ENCODE results near the gene PODN.

The PODN gene

DNA sequence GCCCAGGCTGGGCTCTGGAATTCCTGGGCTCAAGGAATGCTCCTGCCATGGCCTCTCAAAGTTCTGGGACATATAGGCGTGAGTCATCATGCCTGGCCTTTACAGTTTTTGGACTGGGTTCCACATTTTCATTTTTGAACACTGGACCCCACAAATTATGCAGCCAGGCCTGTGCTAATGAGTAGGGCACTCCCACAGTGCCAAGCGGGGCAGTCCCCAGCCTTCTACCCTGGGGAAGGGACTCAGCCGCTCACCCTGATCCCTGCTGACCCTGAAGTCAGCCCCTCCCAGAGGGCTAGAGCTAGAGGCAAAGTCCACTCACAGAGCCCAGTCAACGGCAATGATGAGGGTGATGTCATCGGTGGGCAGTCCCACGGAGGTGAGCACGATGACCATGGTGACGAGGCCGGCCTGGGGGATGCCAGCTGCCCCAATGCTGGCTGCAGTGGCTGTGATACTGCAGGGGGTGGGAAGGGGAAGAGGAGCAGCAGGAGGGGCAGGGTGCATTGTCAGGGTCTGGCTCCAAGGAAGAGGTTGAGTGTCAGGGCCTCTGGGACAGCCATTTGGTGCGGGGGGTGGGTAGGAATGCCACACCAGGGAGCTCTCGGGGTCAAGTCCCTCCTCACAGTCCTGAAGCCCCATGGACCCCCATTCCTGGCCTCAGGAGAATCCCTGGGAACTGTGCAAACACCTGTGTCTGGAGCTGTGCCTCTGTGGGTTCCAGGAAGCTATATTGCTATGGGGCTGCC is 27.6 kb downstream of the PODN start:
- DNase-seq (ENCODE audit: low read depth in 2 of 2), result no peak

DNA sequence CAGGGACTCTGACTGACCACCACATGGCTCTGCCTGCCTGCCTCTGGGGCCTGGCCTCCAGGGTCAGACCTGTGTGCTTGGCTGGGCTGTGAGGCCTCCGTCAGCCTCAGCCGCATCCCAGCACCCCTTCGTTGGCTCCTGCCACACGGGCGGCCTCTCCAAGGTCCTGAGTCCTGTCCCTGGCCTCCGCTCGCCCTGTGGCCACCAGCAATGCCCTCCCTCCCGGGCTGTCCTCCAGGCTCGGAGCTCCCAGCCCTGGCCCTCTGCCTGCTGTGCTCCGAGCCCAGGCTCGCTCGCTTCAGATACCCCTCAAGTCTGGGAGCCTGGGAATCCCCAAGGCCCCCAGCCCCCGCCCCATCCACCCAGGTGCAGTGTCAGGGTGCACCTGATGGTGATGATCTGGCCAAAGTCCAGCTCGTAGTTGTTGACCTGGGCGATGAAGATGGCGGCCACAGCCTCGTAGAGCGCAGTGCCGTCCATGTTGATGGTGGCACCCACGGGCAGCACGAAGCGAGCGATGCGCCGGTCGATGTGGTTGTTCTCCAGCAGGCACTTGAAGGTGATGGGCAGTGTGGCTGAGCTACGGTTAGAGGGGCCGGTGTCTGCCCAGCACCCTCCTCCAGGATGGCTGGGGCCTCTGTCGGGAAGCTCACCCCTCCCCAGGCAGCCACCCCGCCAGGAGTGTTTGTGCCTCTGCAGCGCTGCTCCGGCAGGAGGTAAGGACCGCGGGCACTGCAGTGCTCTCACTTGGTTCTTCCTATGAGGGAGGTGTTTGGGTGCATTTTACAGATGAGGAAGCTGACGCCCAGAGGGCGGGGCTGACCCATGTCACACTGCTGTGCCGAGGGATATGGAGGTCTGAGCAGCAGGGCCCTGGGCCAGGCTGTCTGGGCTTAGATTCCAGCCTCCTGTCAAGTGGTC is 28.5 kb downstream of the PODN start:
- no peak for DNase-seq (ENCODE audit: low read depth in 2 of 2)

DNA sequence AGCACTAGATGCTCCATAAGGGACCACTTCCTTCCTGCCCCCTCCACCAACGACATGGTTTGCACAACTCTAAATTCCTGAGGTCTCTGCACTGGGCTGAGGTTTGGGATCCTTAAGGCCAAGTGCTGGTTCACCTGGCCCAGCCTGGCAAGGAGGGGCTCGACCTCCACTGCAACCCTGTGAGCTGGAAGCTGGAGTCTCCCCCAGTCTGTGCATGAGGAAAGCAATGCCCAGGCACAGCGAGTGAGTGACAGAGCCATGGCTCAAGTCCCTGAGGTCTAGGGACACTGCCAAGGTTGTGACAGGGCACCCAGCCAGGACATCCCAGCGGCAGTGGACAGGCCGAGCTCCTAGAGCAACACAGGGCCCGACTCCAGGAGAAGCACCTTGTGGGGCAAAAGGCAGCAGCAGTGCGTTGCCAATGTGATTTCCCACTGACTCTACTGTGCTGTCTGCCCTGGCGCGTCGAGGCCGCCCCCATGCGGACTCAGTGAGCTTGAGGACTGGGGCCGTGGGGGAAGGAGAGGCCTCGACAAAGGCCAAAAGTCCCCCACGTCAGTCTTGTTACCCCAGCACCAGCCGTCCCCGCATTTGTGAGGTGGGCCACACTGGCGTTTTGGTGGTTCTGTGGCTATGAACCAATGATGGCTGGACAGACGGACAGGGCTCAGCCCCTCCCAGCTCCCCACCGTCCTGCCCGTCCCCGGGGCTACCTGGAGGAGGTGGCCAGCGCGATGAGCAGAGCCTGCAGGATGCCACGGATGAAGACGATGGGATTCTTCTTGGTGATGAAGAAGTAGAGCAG is 30.0 kb downstream of the PODN start:
- DNase-seq (ENCODE audit: low read depth in 2 of 2), result no peak

DNA sequence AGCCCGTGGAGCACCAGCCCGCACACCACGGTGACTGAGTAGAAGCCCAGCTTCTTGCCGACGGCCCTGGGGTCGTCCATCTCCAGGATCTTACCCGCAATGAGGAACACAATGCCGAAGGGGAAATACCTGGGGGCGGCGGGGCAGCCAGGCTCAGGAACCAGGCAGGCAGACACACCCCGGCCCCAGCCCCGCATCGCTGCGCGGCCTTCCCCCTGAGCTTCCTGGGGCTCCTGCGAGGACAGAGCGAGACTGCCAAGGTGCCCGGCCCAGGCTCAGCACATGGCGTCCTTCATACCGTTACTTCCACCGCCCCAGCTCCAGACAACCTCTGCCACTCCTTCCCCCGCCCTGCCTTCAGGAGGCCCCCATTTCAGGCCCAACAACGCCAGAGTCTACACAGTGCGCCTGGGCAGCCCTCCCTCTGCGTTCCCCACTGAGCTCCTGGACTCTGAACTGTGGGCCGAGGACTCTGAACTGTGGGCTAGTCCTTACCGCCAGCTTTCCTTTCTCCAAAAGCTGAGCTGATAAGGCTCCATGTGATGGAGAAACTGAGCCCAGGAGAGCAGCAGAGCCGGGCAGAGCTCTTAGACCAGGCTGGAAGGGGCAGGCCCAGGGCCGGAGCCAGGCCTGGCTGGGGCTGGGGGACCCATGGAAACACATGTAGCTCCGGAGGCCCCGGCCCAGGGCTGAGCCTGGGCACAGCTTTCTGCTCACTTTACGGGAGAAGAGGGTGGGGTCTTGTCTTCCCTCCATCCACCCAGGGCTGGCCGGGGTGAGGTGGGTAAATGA is 30.8 kb downstream of the PODN start:
- DNase-seq (ENCODE audit: low read depth in 2 of 2), result no peak

DNA sequence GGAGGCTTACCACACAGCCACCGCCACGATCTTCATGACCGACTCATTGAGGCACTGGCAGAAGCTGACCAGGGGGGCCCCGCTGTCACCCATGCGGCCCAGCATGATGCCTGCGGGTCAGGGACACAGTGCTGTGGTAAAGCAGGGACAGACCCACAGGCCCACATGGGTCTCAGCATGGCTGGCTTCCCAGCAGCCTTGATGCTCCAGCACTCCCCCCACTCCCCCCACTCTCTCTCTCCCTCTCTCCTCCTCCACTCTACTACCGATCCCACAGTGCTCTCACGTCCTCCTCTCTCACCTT is 31.4 kb downstream of the PODN start:
- no peak for DNase-seq (ENCODE audit: low read depth in 2 of 2)

DNA sequence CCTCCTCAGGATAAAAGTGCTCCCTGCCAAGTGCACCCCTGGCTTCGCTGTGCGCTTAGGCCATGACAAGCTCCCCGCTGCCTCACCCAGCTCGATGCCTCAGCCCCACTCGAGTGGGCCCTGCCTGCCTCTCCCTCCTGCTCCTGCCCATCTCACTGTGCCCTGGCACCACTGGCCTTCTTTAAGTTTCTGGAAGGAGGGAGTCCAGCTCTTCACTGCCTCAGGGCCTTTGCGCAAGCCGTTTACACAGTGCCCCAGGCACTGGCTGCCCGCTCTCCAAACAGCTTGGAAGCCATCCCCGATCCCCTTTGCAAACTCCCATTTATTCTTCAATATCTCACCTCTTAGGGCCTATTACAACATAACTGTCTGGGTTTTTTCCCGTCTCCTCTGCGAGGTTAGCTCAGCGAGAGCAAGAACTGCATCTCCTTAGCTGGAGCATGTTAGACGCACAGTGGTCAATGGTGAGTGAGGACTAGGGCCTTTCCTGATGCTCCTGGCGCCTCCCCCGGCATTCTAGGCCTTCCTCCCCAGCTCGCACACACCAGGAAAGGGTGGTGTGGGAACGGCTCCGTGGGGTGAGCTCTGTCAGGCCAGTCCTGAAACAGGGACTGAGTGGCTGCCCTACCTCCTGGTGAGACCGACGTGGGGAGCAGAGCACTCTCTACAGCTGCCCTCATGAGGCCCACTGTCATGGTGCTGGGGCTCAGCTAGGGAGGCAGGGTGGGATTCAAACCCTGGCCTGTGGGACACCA is 31.9 kb downstream of the PODN start:
- no peak for DNase-seq (ENCODE audit: low read depth in 2 of 2)

DNA sequence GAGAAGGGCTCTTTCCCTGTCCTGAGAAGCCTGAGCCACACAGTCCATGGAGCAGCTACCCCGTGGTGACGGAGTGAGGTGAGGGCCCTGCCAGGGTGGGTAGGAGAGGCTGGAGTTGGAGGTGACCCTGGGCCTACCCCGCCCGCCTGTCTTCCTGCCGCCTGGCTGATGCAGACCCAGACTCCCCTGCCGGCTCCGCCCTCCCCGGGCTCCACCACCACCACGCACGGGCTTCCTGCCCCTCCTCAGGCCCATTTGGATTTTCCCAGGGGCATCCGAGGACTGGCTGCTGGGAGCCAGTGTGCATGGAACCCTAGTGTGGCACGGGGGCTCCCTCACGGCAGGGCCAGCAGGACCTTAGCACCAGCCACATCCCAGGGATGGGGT is 32.5 kb downstream of the PODN start:
- no peak for DNase-seq (ENCODE audit: low read depth in 2 of 2)

DNA sequence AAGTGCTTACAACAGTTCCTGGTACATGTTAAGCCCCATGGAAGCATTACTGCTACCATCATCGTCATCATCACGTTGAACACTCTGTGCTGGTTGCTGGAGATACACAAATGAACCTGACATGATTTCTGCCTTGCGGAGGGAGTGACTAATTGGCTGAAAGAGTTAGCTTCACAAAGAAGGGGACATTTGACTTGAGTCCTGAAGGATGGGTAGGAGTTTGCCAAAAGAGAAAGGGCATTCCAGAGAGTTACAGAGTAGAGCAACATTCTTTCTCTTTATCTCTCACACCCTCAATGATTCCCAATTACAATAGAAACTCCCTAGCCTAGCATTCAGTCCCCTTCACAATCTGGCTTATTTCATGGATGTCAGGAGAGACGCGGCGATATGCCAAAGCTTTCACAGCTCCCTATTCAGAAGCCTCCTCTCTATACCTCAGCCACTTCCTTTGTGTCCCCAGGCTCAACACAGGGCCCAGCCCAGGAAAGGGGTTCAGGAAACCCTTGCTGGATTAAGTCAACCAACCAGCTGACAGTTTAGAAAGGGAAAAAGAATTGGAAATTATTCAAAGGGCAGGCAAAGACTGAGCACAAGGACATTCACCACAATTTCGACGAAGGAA is 42.4 kb downstream of the PODN start:
- no peak for DNase-seq (ENCODE audit: low read depth in 2 of 2)

DNA sequence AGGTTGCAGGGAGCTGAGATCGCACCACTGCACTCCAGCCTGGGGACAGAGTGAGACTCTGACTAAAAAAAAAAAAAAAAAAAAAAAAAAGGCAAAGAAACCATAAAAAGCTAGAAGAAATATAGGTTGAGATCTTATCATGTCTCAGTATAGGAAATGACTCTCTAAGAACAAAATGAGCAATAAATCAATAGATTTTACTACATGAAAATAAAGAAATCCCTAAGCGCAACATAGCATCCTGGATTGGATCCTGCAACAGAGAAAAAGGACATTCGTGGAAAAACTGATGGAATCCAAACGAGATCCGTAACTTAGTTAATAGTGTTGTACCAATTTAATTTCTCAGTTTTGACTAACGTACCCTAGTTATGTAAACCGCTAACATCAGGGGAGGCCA is 45.1 kb downstream of the PODN start:
- no peak for DNase-seq (ENCODE audit: low read depth in 2 of 2)

DNA sequence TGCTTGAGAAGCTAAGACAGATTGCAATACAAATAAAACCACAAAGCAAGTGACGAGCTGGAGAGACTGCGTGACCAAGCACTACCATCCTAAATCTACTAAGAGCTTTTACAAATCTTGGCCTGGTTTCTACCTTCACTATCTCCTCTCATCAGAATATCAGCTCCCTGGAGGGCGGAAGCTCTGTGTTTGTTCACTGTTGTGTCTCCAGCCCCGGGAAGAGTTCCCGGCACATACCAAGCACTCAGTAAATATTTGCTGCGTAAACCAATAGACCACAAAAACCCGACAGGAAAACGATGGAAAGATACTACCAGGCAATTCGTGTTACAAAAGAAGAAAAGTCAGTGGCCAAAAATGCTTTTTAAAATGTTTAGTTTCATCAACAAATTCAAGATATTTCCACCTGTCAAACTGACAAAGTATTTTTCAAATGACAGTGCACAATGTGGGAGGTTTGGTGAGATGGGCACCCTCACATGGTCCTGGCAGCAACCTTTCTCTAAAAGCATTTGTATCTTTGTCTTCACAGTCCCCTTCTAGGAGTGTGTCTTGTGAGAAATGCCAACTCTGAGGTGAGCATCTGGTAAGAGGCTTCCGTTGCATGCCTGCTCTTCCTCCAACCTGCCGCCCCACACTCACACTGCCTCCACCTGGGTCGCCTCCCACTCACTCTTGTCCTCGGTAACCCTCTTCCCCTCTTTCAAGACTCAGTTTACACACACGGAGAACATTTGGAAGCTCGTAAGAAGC is 45.7 kb downstream of the PODN start:
- no peak for DNase-seq (ENCODE audit: low read depth in 2 of 2)

DNA sequence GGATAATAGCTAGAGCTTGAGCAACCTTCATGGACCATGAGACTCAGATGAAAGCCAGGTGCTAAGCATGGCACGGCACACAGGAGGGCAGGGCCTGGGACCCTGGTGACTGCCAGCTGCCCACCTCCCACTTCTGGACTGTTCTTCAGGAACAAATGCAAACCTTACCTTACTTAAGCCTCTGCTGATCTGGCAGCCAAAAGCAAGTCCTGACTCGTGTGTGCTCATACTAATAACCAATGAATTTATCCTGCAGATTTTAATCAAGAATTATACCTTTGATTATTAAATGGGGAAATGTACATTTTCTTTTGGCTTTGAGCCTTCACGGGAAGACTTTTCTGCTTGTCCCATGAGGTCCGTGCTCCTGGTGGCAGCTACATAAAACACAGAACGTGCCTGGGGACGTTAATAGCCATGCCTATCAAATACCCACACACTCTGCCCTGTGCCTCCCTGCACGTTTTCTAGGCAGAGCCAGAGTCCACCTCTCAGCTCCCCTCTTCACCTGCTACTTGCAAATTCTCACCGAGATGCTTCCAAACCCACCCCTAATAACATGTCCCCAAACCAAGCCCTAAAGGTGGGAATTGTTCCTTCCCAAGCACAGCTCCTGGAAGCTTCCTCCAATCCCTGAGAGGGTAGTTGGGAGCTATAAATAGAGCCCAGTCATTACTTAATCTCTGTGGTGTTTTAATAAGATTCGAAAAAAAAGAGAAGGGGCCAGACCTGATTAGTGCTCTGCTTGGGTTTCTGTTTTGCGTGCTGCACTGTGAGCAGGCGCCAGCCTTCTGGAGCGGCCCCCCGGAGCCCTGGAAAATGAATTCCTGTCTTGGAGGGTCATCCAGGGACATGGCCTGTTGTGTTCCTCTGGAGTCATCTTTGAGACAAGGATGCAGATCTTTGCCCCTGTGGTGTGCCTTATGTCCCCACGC is 46.9 kb downstream of the PODN start:
- DNase-seq (ENCODE audit: low read depth in 2 of 2), result no peak

DNA sequence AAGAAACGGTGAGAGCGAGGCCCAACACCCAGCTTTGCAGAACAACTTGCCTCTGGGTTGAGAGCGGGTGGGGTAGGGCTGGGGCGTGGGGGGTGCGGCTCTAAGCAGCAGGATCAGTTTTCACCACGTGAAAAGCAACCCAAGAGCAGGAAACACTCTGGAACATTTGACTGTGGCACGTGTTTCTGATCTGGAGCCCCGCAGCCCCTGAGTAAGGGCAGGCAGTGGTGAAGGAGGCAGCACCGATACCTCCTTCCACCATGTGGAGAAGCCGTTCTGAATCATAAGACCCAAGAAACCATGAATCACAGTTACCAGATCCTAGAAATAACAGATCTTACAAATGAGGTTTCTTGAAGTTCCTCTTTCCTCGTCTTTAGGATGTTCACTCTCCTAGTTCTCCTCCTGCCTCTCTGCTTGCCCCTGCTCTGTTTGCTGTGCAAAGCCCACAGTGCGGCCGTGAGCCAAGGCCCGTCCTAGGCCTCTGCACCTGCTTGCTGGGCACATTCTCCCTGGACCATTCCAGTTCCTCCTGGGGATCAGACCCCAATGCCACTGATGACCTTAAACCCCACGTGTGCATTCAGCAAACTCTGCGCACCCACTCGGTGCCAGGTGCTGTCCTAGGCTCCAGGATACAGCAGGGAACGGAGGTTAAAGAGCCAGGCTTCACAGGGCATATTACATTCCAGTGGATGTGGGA is 48.5 kb downstream of the PODN start:
- DNase-seq (ENCODE audit: low read depth in 2 of 2), result peak; percentile 10 to 45

DNA sequence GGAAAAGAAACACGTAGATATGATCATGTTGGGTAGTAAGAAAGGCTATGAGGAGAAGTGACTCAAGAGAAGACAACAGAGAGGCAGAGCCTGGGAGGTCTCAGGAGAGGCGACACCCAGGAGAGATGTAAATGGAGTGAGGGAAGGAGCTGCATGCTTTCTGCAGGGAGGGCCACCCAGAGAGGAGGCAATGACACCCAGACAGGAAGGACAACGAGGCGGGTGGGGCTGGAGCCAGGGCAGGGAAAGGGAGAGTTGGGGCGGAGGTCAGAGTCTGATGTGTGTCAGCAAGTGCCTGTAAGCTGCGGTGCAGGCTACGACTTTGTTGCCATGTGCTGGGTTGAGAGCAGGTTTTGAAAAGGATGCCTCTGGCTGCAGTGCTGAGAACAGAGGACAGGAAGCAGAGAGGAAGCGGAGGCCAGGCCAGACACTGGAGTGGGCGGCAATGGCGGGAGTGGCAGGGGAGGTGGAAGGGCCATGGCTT is 49.1 kb downstream of the PODN start:
- DNase-seq (ENCODE audit: low read depth in 2 of 2), result no peak

DNA sequence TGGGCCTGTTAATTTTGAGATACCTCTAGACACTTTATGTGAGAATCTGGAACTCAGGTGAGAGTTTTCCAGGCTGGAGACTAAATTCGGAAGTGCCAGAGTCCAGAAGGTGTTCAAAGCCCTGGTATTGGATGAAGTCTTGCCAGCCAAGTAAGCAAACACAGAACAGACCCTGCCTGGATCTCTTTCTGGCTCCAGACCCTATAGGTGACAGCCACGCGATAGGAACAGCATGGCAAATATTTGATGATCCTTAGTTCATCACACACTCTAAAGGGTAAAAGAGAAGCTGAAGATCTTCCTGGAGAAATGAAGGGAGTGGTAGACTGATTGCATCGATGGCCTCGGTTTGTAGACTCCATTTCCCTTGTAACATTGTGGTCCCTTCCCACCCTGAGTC is 49.7 kb downstream of the PODN start:
- DNase-seq (ENCODE audit: low read depth in 2 of 2), result no peak

DNA sequence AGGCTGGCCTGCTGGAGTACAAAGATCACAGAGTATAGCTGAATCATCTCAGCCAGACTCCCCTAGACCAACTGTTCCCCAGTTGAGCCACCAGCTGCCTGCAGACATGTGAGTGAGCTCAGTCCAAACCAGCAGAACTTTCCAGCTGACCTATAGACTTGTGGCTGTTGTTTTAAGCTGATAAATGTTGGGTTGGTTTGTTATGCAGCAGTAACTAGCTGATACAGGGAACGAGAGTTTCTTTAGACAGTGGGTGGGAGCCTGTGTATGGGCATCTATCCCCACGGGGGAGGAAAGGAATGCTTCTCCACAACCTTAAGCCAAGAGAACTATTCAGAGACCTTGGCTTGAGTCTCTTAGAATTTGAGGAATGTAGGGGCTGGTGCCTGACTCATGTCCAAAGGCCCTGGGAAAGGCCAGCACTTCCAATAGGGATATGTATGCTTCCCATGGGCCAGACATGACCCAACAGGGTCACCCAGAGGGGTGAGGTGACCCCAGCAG is 50.3 kb downstream of the PODN start:
- no peak for DNase-seq (ENCODE audit: low read depth in 2 of 2)

DNA sequence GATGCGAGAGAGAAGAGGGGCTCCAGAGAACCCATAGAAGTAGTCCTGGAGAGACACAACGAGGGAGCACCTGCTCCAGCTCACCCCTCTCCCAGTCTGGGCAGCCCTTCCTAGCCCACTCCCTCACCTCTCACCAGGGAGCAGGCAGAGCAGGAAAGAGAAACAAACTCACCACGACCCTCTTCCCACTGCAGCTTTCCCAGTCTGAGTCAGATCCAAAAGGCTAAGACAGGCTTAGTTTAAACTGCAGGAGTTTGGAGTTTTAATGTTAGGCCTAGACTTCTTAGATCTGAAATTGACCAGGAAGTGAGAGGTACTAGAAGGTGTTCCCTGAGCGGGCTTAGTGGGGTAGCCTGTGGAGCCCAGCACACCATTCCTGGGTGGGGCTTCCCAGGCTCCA is 50.8 kb downstream of the PODN start:
- no peak for DNase-seq (ENCODE audit: low read depth in 2 of 2)

DNA sequence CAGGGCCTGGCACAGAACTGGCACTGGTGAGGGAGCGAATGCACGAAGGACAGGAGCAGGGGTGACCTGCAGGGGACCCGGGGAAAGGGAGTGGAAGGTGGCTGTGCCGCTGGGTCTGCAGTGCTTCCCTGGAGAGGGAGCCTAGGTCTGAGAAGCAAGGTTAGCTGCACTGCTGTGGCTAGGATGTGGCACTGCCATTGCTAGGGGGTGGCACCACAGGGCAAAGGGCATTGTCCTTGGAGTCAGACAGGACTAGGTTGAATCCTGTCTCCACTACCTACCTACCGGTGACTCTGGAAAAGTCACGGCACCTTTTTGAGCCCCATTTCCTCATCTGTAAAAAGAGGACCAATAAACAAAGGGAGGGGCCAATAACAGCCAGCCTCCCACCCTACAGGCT is 52.1 kb downstream of the PODN start:
- DNase-seq (ENCODE audit: low read depth in 2 of 2), result no peak

Measured in stimulated activated CD8-positive, alpha-beta memory T cell treated with anti-CD3 and anti-CD28 coated beads, Interleukin-15, amount 100 ng/mL, for 48 hours (primary cell).